ENCODE measurements around the gene WDR70. TPM values are rescaled to one million over a fixed set of nuclear protein-coding genes. Genes with fewer than 3 reads are reported as not detected.
"Not testable (repeated sequence)": the region's sequence is repeated elsewhere in the genome, so short reads cannot be mapped to it uniquely, and the experiment has no call there.

WDR70 gene
- total RNA-seq, 1 experiment from 2014 or later, result 12.0 TPM

- DNase-seq (ENCODE audit: low spot score), result peak; percentile 22
Observed at GRCh38 chr5:37757980-37758582, 379.0 kb downstream of the WDR70 start.

- DNase-seq (ENCODE audit: low spot score), result no peak
Observed at GRCh38 chr5:37767251-37767650, 388.1 kb downstream of the WDR70 start.

- DNase-seq (ENCODE audit: low spot score), result no peak
Observed at GRCh38 chr5:37767961-37768360, 388.8 kb downstream of the WDR70 start.

GRCh38 chr5:37768371-37768770 lies 389.3 kb downstream of the WDR70 start:
- no peak for DNase-seq (ENCODE audit: low spot score)

GRCh38 chr5:37769108-37769507 lies 390.0 kb downstream of the WDR70 start:
- no peak for DNase-seq (ENCODE audit: low spot score)

- DNase-seq (ENCODE audit: low spot score), result no peak
Observed at GRCh38 chr5:37769840-37770239, 390.7 kb downstream of the WDR70 start.

GRCh38 chr5:37770786-37771185 lies 391.7 kb downstream of the WDR70 start:
- DNase-seq (ENCODE audit: low spot score), result no peak

GRCh38 chr5:37771203-37771611 lies 392.1 kb downstream of the WDR70 start:
- no peak for DNase-seq (ENCODE audit: low spot score)

- no peak for DNase-seq (ENCODE audit: low spot score)
Observed at GRCh38 chr5:37771731-37772130, 392.6 kb downstream of the WDR70 start.

- DNase-seq (ENCODE audit: low spot score), result no peak
Observed at GRCh38 chr5:37772255-37772654, 393.1 kb downstream of the WDR70 start.

GRCh38 chr5:37773809-37774208 lies 394.7 kb downstream of the WDR70 start:
- DNase-seq (ENCODE audit: low spot score), result no peak

- DNase-seq (ENCODE audit: low spot score), result peak; percentile 51
Observed at GRCh38 chr5:37774912-37775483, 395.9 kb downstream of the WDR70 start.

GRCh38 chr5:37776826-37777225 lies 397.7 kb downstream of the WDR70 start:
- DNase-seq (ENCODE audit: low spot score), result no peak

- DNase-seq (ENCODE audit: low spot score), result no peak
Observed at GRCh38 chr5:37777432-37778130, 398.5 kb downstream of the WDR70 start.

GRCh38 chr5:37781409-37781808 lies 402.3 kb downstream of the WDR70 start:
- DNase-seq (ENCODE audit: low spot score), result not testable (repeated sequence)

GRCh38 chr5:37786416-37786815 lies 407.3 kb downstream of the WDR70 start:
- DNase-seq (ENCODE audit: low spot score), result no peak

- no peak for DNase-seq (ENCODE audit: low spot score)
Observed at GRCh38 chr5:37786862-37787519, 407.9 kb downstream of the WDR70 start.

GRCh38 chr5:37787742-37788141 lies 408.6 kb downstream of the WDR70 start:
- no peak for DNase-seq (ENCODE audit: low spot score)

GRCh38 chr5:37789991-37790390 lies 410.9 kb downstream of the WDR70 start:
- DNase-seq (ENCODE audit: low spot score), result no peak

GRCh38 chr5:37791321-37791720 lies 412.2 kb downstream of the WDR70 start:
- no peak for DNase-seq (ENCODE audit: low spot score)

GRCh38 chr5:37792975-37793631 lies 414.0 kb downstream of the WDR70 start:
- no peak for DNase-seq (ENCODE audit: low spot score)

- DNase-seq (ENCODE audit: low spot score), result not testable (repeated sequence)
Observed at GRCh38 chr5:37795292-37795691, 416.2 kb downstream of the WDR70 start.
